GM19351 (cell line): ENCODE data around the gene HESX1.

Experiments
- ATAC-seq: cut with Tn5 transposase; IDR thresholded peaks from one replicate; pipeline ENCODE4 v1.9.1; 2021; ENCODE audit warnings: mild to moderate bottlenecking, moderate library complexity; ENCODE audit not compliant: unreplicated experiment

HESX1 gene

DNA sequence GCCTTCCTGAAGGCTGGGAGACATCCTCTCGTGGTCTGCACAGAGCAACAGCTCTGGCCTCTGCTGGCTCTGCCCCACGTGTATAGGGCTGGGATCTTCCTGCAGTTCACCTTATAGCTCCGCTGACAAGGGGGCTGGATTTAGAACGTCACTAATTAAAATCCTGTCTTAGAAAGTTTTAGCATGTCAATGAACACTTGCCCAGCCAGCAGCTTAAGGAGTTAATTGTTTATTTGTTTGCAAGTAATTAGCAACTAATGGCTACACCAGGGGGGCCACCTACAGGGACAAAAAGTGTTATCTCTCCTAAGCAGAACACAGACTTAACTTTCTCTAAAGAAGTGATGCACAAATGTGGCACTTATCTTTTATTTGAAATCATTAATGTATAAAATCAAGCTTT lies at the start of gene HESX1:
Gene HESX1 (minus strand): TSS at position 84 of the 403 bp plus-strand sequence. CDS start 60 bp downstream, at position 24.
- no peak for ATAC-seq

DNA sequence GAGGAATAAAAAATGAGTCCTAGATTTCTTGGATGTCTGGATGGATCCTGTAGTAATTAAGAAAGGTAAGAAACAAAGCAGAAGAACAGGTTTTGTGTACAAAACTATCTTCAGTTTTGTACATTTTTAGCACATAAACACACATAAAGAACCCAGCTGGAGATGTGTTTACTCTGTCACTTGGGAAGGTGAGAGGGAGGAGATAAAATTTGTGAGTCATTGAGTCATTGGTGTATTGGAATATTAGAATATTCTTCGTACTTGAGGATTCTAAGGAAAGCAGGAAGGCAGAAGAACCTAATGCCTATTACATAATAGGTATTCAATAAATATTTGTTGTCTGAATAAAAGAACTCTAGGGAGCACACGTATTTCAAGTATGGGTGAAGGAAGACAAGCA lies 45.2 kb upstream of the HESX1 start:
- no peak for ATAC-seq

DNA sequence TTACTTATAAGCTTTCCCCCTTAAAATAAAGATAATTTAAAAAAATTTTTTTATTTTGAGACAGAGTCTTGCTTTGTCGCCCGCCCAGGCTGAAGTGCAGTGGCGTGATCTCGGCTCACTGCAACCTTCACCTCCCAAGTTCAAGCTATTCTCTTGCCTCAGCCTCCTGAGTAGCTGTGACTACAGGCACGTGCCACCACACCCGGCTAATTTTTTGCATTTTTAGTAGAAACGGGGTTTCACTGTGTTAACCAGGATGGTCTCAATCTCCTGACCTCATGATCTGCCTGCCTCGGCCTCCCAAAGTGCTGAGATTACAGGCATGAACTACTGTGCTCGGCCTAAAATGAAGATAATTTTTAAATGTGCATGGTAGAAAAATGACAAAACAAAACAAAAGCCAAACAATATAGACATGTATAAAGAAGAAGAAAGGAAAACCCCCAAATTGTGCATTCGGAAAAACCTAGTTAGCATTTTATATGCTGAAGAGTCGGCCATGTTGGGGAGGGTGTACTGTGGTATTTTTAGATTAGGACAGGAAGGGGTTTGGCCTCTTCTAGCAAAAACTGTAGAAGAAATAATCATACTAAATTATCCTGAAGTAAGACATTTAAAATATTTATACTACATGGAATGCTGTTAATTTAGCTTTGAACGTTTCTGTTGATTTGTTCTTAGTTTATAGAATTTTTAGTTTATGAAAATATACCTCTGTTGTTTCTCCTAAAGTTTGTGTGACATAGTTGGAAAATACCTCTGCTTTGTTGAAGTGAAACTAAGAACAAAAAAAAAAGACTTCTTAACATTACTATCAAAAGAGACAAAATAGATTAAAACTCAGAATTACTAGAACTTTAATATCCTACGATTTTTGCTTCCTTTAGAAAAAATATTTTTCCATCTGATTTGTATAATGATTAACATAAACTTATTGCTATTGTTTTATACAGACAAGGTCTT lies 35.1 kb upstream of the HESX1 start:
- peak; percentile 58 for ATAC-seq

DNA sequence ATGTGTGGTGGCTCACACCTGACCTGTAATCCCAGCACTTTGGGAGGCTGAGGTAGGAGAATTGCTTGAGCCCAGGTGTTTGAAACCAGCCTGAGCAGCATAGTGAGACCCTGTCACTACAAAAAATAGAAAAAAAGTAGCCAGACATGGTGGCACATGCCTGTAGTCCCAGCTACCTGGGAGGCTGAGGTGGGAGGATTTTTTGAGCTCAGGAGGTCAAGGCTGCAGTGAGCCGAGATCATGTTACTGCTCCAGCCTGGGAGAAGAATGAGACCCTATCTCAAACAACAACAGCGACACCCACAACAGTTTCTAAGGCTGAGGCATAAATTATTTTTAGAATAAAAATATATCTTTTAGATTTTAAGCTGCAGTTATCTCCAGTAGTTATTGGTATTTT lies 34.0 kb upstream of the HESX1 start:
- ATAC-seq, result no peak

DNA sequence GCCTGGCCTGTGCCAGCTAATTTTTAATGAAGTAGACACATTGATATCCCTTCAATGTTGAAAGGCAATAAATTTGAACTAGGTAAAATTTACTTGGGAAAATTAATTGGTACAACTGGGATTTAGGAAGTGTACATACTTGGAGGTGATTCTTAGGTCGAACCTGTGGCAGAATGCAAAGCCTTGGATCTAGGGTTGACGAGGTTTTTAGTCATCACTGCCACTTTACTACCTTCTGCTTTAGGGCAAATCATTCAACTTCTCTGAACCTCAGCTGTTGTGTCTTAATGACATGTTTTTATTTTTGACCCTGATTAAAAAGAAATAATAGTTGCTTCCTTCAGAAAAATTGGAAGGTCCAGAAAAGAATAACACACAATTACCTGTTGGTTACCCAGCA lies 30.2 kb upstream of the HESX1 start:
- ATAC-seq, result no peak

DNA sequence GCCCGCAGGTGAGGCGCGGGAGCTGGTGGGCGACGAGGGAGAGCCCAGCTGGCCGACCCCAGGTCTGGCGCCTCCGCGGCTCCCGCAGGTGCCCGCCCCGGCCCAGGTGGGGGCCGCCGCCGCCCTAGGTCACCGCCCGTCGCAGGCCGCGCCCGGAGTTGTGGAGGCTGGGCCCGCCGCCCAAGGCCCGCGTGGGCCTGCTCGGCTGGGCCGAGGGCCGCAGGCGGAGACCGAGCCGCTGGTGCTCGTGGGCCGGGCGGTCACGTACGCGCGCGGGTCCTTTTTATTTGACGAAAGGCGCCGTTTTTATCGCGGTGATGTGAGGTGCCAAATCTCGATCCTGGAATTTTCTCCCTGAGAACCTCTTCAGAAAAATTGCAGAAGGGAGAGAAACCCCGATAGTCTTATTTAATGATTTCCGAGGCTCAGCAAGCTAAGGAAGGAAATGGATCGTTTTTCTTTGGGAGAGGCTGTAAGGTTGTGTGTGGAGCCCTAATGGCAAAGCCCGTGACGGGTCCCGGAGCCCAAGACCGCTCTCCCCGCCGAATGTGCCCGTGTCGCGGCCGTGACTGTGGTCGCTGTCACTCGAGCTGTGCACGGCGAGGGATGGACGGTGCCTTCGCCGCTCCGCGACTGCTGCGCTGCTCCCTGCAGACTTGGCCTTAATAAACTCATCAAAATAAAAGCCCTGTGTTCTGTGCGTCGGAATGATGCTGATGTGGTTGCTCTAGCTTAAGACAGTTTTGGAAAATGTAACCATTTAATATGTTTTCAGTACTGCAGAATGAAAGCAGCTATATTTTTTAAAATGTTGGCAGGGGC lies 28.4 kb upstream of the HESX1 start:
- ATAC-seq, result peak; percentile 36

DNA sequence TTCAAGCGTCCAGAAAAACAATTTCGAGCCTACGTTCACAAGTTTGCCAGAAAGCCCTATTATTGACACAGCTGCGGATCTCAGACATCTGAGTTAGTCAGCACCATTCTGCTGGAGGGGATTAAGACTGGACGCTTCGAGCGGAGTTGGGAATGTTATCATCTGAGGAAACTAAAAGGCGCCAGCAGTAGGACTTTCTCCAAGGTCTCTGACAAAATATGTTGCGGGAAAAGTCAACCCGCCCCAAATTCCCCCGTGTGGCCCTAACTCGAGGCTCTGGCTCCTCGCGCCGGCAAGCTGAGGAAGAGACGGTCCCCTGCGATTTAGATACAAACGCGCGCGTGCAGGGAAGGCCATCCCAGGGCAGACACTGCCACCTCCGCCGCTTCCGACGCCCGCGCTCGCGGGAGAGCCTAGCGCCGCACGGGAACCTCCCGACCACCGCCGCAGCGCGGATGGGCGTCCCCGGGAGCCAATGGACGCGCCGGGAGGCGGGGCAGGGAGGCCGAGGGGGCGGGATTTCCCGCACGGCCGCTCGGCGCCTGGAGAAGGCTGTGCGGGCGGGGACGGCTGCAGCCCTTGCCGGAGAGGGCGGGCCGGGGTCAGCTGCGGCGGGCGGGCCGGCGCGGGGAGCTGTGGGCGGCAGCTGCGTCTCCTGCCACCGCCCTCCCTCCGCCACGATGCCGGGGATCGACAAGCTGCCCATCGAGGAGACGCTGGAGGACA lies 27.6 kb upstream of the HESX1 start, which contains the start of gene APPL1:
Gene APPL1 (plus strand): TSS at position 526 of the 726 bp plus-strand sequence. CDS start 155 bp downstream, at position 681.
- ATAC-seq, result peak; percentile 90

DNA sequence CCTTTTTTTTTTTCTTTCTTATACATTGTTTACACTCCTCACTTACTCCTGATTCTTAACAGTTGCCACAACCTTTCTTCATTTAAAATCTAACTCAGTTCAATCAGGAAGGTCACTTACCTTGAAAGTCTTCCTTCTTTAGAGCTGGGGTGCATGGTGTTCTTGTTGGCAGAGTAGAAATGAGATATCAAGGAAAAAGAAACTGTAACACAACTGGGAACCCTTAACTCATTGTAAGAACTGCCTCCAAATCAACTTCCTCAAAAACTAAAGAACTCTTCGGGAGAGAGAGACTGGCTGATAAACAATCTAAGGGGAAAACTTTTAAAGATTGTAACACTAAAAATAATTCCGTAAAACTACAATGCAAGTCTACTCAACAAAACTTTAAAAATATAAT lies 26.4 kb upstream of the HESX1 start:
- ATAC-seq, result no peak

DNA sequence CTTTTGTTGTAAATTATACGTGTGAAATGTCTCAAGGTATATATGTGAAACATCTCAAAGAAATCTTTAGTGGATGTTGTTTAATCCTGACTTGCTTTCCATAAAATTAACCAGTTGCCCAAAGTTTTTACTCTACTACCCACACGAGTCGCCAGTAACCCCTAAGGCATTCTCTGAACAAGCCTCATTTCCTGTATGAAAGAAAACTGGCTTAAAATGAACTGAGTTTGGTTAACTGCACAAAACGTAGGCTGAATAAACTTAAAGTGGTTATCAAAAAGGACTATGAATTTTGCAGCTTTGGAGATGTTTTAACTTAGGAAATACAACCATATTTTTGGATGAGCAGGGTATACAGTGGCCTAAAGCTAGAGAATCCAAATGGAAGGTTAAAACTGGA lies 25.1 kb upstream of the HESX1 start:
- no peak for ATAC-seq

DNA sequence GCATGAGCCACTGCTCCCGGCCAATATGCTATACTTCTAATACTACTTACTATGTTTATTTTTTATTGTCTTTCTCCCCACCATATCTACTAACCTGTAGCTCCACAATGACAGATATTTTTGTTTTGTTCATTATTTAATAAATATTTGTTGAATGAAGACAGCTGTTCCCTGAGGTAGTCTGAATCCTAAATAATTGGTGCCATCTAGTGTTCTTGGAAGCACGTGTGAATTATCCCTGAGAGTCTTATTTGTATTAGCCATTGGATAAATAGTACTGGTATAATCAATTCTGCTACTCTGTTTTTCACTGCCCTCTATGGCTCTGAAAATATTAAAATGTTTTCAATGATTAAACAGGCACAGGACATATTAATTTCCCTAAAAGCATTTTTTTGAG lies 22.1 kb upstream of the HESX1 start:
- no peak for ATAC-seq

DNA sequence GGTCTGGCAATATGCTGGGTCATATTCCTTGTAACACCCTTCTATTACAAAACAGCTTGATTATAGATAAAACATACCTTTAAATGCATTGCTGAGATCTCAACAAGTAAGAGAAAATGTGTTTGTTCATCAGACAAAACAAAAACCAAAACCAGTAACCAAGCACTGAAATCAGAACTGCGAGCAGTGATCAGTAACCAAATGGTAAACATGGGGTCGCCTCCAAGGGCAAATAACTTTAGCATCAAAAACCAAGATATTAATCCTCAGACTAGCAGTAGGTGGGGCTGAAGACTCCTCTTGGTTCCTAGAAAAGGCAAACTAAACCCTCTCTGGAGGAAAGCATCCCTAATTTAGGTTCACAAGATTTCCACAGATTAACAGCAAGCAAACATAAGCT lies 6.6 kb upstream of the HESX1 start:
- ATAC-seq, result no peak

DNA sequence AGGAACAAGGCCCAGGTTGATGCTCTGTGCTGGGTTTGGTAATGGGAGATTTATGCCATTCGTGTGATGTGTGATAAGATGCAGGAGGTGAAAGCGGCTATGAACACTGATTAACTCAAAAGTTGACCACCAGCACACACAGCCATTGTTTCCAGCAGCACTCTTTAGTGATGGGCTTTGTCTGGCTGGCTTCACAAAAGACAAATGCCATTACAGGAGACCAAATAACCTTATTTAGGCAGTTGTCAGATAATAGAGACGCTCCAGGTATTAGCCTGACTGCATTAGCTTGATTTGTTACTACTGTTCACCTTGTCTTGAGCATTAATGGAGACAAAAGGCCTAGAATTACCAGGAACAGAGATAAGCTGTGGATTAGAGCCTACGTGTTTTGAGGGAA lies 5.1 kb downstream of the HESX1 start:
- no peak for ATAC-seq

DNA sequence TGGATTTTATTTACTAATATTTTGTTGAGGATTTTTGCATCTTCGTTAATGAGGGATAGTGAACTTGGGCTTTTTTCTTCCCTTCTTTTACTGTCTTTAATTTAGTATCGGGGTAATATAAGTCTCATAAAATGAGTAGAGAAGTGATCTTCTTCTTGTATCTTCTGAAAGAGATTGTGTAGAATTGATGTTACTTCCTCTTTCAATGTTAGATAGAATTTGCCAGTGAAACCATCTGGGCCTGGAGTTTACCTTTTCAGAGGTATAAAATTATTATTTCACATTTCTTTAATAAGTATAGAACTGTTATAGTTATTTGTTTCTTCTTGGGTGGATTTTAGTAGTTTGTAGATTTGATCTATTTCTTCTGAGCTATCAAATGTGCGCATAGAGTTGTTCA lies 7.8 kb downstream of the HESX1 start:
- no peak for ATAC-seq

DNA sequence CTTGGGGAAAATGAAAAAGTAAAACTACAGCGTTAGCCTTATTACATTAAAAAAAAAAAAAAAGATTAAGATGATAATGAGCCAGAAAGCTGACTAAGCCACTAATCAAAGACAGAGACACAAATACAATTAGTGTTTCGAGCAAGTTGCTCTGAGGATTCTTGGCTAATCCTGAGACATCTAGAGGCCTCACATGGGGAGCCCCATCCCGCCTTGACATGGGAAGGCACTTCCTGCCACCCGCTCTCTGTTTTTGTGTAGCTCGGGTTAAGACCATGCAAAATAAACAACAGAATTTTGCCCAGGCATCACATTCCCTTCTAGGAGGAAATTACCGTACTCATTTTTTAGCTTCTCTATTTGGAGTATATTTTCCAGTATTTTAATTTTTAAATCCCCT lies 15.3 kb downstream of the HESX1 start:
- ATAC-seq, result no peak

DNA sequence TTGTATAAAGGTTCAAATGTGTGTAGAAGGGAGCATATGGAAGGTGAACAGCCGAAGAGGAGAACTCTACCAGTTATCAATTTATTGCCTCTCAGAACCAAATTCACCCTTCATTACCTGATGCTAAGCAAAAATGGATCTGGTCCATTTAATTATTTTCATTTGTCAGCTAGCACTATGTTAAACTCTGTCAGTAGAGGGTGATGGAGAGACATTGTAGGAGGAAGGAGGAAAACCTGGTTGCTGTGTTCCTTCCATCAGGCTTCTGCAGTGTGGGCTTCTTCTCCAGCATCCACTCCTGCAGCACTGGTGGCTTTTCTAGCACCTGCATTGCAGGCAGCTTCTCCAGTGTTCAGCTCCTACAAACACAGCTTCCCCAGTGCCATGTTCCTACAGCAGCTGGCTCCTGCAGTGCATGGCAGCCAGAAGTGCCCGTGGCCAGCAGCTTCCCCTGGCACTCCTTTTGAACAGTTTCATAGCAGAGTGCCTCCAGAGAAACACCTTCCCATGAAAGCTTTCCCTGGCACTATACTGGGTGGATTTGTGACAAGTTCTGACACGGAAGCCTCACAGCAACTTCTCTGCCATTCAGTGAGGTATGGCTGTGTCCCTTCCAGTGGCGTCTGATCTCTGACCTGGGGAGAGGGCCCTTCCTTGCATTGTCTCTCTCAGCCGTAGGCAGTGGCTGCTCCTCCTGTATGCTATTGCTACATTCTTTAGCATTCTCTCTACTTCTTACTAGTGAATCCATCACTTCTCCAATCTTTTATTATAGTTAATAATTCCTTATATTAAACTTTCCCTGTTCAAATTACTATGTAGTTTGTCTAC lies 20.0 kb downstream of the HESX1 start:
- no peak for ATAC-seq

DNA sequence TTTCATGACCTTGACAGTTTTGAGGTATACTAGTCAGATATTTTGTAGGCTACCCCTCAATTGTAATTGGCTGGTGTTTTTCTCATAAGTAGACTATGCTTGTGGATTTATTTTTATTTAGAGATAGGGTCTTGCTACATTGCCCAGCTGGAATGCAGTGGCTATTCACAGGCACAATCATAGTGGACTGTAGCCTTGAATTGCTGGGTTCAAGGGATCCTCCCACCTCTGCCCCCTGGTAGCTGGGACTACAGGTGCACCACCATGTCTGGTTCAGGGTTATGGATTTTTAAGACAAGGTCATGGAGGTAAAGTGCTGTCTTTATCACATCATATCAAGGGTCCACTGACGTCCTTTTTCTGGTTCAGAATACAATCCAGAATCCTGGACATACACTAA lies 23.7 kb downstream of the HESX1 start:
- ATAC-seq, result no peak

DNA sequence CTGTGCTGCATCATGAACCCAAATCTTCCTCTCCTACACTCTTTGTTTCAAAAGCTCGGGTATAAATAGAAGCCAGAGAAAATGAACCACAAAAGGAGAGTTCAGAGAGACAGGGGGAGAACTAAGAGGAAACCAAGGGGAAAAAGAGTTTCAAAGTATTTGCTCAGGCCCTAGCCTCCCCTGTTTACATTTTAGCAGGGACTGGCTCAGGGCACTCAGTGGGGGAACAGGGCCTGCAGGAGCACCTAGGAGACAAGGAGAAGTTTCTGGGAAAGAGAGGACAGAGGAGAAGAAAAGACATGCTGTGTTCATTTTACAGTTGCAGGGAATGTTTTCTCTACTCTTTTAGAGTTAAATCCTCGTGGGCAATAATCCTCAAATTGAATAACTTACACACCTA lies 26.1 kb downstream of the HESX1 start:
- no peak for ATAC-seq

DNA sequence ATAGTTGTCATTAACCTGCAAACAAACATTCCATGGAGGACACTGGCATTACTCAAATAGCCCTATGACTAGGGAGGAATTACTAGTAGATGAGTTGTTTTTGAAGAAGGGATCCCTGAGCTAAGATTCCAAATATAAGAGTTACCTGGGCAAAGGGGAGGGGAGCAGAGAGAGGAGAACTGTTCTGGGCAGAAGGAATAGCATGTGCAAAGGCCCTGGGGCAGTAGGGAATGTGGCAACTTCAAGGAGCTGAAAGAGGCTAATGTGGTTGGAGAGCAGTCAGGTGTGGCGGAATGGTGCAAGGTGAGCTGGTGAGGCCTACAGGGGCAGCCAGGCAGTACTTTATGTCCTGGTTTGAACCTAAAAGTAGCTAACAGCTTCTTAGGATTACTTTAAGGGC lies 28.8 kb downstream of the HESX1 start:
- ATAC-seq, result no peak

DNA sequence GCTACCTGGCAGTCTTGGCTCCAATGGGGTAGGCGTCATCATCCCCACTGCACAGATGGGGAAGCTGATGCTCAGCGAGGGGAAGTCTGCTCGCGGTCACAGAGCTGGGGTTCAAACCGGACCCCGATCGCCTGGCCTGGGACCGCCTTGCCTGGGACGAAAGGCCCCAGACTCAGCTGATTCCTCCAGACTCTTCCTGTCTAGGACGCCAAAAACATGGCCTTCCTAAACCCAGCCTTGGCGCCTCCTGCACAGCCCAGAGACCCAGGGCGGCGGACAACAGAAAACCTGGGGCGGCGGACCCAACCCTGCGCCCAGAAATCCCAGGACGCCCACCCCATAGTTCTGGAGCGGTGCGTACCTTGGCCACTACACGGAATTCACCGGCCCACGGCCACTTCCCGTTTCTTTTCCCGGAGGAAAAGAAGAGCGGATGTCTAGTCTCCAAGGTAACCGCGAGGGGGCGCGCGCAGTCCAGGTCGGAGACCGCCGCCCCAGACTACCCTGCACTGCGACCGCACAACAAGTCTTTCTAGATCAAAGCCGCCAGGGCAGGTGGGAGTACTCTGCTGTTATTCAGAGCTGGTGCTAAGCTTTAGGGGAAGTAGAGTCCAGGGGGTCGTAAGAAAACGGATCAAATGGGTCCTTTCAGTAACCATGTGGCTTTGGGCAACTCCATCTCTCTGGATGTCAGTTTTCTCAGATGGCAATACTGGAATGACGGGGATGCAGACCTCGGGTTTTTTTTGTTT lies 29.7 kb downstream of the HESX1 start:
- ATAC-seq, result peak; percentile 62

DNA sequence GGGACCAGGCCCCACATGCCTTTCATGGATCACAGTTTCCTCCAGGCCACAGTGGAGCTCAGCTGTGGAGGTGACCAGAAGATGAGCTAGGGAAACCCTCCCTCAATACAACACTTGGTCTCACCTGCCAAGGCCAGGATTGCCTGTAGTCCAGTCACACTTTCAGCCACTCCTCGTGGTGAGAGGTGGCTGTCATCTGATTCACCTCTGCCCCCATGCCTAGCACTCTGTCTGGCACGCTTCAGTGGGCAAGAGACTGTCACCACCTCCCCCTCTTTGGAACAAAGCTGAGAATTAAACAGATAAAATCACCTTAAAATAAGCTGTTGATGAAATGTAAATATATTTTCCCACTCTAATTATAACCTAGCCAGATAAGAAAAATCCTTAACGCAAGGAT lies 30.7 kb downstream of the HESX1 start:
- no peak for ATAC-seq
